ENCODE measurements around the gene NPHP1.

DNA sequence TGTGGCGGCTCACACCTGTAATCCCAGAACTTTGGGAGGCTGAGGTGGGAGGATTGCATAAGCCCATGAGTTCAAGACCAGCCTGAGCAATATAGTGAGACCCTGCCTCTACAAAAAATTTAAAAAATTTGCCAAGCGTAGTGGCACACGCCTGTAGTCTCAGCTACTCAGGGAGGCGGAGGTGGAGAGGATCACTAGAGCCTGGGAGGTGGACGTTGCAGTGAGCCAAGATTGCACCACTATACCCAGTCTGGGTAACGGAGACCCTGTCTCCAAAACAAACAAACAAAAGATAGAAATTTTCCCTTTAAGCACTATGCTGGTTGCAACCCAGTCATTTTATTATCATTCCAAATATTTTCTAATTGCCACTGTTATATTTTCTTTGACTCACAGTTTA lies 32.3 kb downstream of the NPHP1 start:
- TF ChIP-seq, protein P1, sequence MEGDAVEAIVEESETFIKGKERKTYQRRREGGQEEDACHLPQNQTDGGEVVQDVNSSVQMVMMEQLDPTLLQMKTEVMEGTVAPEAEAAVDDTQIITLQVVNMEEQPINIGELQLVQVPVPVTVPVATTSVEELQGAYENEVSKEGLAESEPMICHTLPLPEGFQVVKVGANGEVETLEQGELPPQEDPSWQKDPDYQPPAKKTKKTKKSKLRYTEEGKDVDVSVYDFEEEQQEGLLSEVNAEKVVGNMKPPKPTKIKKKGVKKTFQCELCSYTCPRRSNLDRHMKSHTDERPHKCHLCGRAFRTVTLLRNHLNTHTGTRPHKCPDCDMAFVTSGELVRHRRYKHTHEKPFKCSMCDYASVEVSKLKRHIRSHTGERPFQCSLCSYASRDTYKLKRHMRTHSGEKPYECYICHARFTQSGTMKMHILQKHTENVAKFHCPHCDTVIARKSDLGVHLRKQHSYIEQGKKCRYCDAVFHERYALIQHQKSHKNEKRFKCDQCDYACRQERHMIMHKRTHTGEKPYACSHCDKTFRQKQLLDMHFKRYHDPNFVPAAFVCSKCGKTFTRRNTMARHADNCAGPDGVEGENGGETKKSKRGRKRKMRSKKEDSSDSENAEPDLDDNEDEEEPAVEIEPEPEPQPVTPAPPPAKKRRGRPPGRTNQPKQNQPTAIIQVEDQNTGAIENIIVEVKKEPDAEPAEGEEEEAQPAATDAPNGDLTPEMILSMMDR (conservative IDR thresholded peaks at IDR 0.05 in 1 of 2, IDR thresholded peaks at IDR 0.05 in 1 of 2; ENCODE audit: extremely low read depth in 1 of 2, insufficient read depth in 1 of 2, low read depth in 1 of 2, low read length in 2 of 2): no peak
- no peak for TF ChIP-seq EZH2 (IDR thresholded peaks at IDR 0.05; ENCODE audit: borderline replicate concordance, low read length)
